ENCODE measurements around the gene BRPF1.

DNA sequence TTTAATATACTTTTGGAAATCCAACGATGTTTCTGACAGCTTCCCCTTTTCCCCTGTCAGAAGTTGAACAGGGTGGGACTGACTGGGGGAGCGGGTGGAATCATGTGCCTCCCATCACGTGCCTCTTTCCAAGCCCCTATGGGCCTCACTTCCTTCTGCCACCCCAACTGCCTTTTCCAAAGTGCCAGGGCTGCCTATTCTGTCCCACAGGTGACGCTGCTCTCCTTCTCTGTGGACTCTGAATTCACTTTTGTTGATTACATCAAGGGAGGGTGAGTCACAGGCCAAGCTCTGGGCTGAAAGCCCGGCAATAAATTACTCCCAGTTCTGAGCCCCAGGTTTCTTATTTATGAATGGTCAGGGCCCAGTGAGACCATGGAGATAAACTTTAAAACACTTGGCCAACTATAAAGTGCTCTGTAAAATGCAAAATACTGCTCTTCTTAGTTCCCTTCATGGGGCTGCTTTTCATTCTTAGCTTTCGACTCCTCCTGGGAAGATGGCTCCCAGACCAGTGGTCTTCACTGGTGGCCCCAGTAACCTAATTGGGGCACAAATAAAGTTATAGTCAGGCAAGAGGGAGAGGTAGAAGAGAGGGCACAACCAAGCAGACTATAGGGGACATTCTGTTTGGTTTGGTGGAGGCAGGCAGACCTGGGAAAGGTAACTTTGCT is 15.6 kb upstream of the BRPF1 start:
- TF ChIP-seq, protein P1, sequence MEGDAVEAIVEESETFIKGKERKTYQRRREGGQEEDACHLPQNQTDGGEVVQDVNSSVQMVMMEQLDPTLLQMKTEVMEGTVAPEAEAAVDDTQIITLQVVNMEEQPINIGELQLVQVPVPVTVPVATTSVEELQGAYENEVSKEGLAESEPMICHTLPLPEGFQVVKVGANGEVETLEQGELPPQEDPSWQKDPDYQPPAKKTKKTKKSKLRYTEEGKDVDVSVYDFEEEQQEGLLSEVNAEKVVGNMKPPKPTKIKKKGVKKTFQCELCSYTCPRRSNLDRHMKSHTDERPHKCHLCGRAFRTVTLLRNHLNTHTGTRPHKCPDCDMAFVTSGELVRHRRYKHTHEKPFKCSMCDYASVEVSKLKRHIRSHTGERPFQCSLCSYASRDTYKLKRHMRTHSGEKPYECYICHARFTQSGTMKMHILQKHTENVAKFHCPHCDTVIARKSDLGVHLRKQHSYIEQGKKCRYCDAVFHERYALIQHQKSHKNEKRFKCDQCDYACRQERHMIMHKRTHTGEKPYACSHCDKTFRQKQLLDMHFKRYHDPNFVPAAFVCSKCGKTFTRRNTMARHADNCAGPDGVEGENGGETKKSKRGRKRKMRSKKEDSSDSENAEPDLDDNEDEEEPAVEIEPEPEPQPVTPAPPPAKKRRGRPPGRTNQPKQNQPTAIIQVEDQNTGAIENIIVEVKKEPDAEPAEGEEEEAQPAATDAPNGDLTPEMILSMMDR (IDR thresholded peaks at IDR 0.05) = peak; percentile 66 to 87 (median 71)
- TF ChIP-seq POLR2A (IDR thresholded peaks at IDR 0.05) = no peak

Measured in transverse colon (tissue), 3 donors.